Mesothelial cell of epicardium (in vitro differentiated cells): ENCODE data around the gene CCDC181. TPM values are rescaled to one million over a fixed set of nuclear protein-coding genes. Genes with fewer than 3 reads are reported as not detected.

ENCODE experiments used
- DNase-seq, 2 experiments: peaks; one replicate each; pipeline ENCODE4 v3.0.0; 2021; ENCODE audit warnings: low spot score in 2 of 2; ENCODE audit not compliant: unreplicated experiment in 2 of 2
- H3K27ac Mint-ChIP-seq: 2 replicates; pipeline ENCODE4 v1.8.0; 2021; ENCODE audit warnings: mixed read lengths
- H3K27me3 Mint-ChIP-seq: 2 replicates; pipeline ENCODE4 v1.8.0; 2021; ENCODE audit warnings: low read depth, mixed read lengths
- H3K36me3 Mint-ChIP-seq: 2 replicates; pipeline ENCODE4 v1.8.0; 2021; ENCODE audit warnings: mixed read lengths
- H3K4me1 Mint-ChIP-seq: 2 replicates; pipeline ENCODE4 v1.8.0; 2021; ENCODE audit warnings: mixed read lengths
- H3K4me3 Mint-ChIP-seq: 2 replicates; pipeline ENCODE4 v1.8.0; 2021; ENCODE audit warnings: mild to moderate bottlenecking, moderate library complexity, mixed read lengths
- H3K9me3 Mint-ChIP-seq: 2 replicates; pipeline ENCODE4 v1.8.0; 2021; ENCODE audit warnings: mixed read lengths
- total RNA-seq: library from RNA; stranded (reverse); gene quantifications from 3 replicates; pipeline ENCODE4 v1.2.1, GENCODE V29; 2021
- TF ChIP-seq, protein P1 (sequence below): fragments of 200-600 bp; sonication (generic); IDR thresholded peaks from one replicate; pipeline ENCODE4 v1.5.0; 2021; ENCODE audit warnings: antibody characterized with exemption; ENCODE audit not compliant: unreplicated experiment

Gene CCDC181
- total RNA-seq, 1 donor from 2014 or later = 1.3 TPM

DNA sequence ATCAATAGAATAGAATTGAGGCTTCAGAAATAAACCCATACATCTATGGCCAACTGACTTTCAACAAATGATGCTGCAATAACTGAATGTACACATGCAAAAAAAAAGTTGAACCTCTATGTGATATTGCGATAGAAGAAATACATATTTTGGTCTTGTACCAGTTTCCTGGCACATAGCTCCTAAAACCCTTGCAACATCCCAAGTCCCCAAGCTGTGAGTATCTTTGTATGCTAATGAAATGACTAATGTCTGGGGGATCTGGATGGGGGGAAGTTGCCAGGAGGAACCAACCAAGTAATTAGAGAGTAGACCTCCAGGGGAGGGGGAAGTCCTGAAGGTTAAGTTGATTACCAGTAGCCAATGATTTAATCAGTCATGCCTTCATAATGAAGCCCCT is 34.9 kb downstream of the CCDC181 start:
- Mint-ChIP-seq H3K4me3 (no peak overlapping the region), H3K27me3 (no peaks in the 10 kb centered on the region), H3K36me3 (peaks cover 53% of the 10 kb centered on the region), H3K27ac (no peak overlapping the region), H3K9me3 (no peaks in the 10 kb centered on the region), H3K4me1 (no peaks in the 10 kb centered on the region)
- TF ChIP-seq, protein P1, sequence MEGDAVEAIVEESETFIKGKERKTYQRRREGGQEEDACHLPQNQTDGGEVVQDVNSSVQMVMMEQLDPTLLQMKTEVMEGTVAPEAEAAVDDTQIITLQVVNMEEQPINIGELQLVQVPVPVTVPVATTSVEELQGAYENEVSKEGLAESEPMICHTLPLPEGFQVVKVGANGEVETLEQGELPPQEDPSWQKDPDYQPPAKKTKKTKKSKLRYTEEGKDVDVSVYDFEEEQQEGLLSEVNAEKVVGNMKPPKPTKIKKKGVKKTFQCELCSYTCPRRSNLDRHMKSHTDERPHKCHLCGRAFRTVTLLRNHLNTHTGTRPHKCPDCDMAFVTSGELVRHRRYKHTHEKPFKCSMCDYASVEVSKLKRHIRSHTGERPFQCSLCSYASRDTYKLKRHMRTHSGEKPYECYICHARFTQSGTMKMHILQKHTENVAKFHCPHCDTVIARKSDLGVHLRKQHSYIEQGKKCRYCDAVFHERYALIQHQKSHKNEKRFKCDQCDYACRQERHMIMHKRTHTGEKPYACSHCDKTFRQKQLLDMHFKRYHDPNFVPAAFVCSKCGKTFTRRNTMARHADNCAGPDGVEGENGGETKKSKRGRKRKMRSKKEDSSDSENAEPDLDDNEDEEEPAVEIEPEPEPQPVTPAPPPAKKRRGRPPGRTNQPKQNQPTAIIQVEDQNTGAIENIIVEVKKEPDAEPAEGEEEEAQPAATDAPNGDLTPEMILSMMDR = no peak
- DNase-seq = no peak

DNA sequence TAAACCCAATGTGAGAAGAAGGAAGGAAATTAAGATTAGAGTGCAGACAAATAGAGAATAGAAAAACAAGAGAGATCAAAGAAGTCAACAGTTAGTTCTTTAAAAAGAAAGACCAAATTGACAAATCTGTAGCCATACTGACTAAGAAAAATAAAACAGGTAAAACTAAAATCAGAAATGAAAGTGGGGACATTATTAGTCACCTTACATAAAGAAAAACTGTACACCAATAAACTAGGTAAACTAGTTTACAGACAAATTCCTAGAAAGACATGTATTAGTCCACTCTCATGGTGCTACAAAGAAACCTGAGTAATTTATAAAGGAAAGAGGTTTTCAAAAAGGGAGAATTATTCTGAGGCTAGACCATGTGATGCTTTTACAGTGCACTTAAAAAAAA is 37.0 kb downstream of the CCDC181 start:
- Mint-ChIP-seq H3K4me3 (no peak overlapping the region), H3K27ac (no peak overlapping the region), H3K9me3 (no peaks in the 10 kb centered on the region), H3K4me1 (no peaks in the 10 kb centered on the region), H3K36me3 (peaks cover 52% of the 10 kb centered on the region), H3K27me3 (no peaks in the 10 kb centered on the region)
- no peak for DNase-seq
- TF ChIP-seq, protein P1 = no peak

DNA sequence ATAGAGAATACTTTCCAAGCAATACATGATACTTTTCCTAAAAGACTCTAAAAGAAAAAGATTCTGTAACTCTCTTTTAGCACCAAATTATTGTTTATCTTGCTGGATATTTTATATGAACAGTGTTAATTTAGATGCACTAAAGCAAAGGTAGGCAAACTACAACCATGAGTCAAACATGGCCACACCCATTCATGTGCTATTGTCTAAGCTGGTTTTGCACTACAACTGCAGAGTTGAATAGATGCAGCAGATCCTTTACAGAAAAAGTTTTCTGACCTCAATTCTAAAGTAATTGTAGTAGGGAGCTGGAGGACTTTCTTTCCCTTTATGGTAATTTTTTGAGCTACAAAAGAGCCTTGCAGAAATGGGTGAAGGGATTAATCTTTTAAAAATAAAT is 39.9 kb downstream of the CCDC181 start:
- Mint-ChIP-seq H3K4me1 (no peaks in the 10 kb centered on the region), H3K4me3 (no peak overlapping the region), H3K27ac (no peak overlapping the region), H3K36me3 (peaks cover 42% of the 10 kb centered on the region), H3K9me3 (no peaks in the 10 kb centered on the region), H3K27me3 (no peaks in the 10 kb centered on the region)
- DNase-seq = no peak
- TF ChIP-seq, protein P1 = no peak

DNA sequence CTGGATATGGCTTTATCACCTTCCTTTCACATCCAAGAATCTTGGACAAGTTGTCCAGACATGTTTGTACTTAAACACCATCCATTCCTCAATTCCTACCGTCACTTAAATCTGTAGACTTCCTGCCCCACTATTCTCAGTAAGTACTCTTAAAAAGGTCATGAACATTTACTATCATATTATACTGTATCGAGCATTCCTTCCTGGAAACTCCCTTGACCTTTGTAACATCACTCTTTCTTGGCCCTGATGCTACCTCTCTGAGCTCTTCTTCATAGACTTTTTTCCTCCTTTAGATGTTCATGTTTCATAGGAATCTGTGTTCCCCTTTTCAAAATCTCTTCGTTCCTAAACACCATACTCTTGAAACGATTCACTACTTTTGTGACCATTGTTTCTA is 43.8 kb downstream of the CCDC181 start:
- DNase-seq = no peak
- no peaks in the 10 kb centered on the region for H3K4me1 Mint-ChIP-seq
- no peak overlapping the region for H3K4me3 Mint-ChIP-seq
- H3K36me3 Mint-ChIP-seq = peaks cover 30% of the 10 kb centered on the region
- no peaks in the 10 kb centered on the region for H3K9me3 Mint-ChIP-seq
- H3K27ac Mint-ChIP-seq = no peak overlapping the region
- H3K27me3 Mint-ChIP-seq = no peaks in the 10 kb centered on the region
- TF ChIP-seq, protein P1 = no peak

DNA sequence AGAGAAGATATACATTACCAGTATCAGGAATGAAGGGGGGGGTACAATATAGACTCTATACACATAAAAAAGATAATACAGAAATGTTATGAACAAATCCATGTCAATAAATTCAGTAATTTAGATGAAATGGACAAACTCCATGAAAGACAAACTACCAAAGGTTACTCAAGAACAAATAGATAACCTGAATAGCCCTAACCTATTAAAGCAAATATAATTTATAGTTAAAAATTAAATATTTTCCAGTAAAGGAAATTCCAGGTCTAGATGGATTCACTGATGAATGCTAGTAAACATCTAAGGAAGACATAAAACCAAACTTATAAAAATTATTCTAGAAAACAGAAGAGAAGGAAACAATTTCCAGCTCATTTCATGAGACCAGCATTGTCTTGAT is 46.1 kb downstream of the CCDC181 start:
- DNase-seq = no peak
- Mint-ChIP-seq H3K9me3 (no peaks in the 10 kb centered on the region), H3K27ac (no peak overlapping the region), H3K36me3 (peaks cover 25% of the 10 kb centered on the region), H3K4me3 (no peak overlapping the region), H3K4me1 (no peaks in the 10 kb centered on the region), H3K27me3 (no peaks in the 10 kb centered on the region)
- TF ChIP-seq, protein P1 = no peak

DNA sequence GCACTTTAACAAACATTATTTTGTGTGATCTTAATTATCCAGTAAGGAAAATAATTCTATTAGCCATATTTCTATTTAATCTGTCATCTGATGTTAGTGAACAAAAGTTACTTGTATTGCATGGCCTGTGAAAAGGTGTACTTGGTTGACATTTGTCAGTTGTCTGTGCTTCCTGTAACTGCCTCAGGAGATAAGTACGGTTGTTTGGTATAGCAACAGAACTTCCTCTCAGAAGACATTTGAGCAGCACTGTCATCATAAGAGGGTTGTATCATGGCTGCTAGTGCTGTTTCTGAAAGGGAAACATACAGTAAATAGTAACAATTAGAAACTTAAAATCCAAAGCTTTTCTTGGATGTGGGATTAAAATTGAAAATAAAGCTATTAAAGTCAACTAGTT is 55.9 kb downstream of the CCDC181 start:
- Mint-ChIP-seq H3K9me3 (no peaks in the 10 kb centered on the region), H3K27me3 (no peaks in the 10 kb centered on the region), H3K27ac (no peak overlapping the region), H3K4me3 (no peak overlapping the region), H3K4me1 (peaks cover 6% of the 10 kb centered on the region), H3K36me3 (peaks cover 8% of the 10 kb centered on the region)
- no peak for DNase-seq
- TF ChIP-seq, protein P1 = no peak
